ENCODE data around the gene PSMD14.

Gene PSMD14

GRCh38 chr2:161448431-161448830, 140.2 kb downstream of the PSMD14 start:
- DNase-seq (ENCODE audit: low read depth in 2 of 2) = no peak

Data from stimulated activated CD4-positive, alpha-beta T cell treated with anti-CD3 and anti-CD28 coated beads, Interleukin-4, amount 100 ng/mL, for 48 hours (primary cell).